ENCODE results near the gene KMT2D.

KMT2D gene

GRCh38 chr12:49043241-49043640 lies 17.4 kb downstream of the KMT2D start:
- DNase-seq (ENCODE audit: low read depth, low spot score): no peak
- TF ChIP-seq FOXP2 (optimal IDR thresholded peaks at IDR 0.05; ENCODE audit: control extremely low read depth, extremely low read length, insufficient read depth) (no peak), POLR2AphosphoS5 (IDR thresholded peaks at IDR 0.05; ENCODE audit: borderline replicate concordance, low read depth, low read length) (no peak), EZH2 (IDR thresholded peaks at IDR 0.05) (no peak)
- no peak overlapping the region for H3K9ac ChIP-seq (ENCODE audit: insufficient read length)
- no peaks in the 10 kb centered on the region for H3K9me3 ChIP-seq (ENCODE audit: low read depth, low read length)
- H3K27ac ChIP-seq: no peak overlapping the region
- H3K36me3 ChIP-seq (ENCODE audit: insufficient read depth, low read length): peaks cover 92% of the 10 kb centered on the region
- no peak overlapping the region for H3K4me3 ChIP-seq

- no peak for DNase-seq (ENCODE audit: low read depth, low spot score)
- peaks cover 95% of the 10 kb centered on the region for H3K36me3 ChIP-seq (ENCODE audit: insufficient read depth, low read length)
Measured at GRCh38 chr12:49041881-49042484, 18.6 kb downstream of the KMT2D start.

GRCh38 chr12:49041036-49041880 lies 19.3 kb downstream of the KMT2D start:
- Histone ChIP-seq H3K4me3 (no peak overlapping the region), H3K9ac (ENCODE audit: insufficient read length) (no peak overlapping the region), H3K36me3 (ENCODE audit: insufficient read depth, low read length) (peaks cover 91% of the 10 kb centered on the region), H3K27ac (no peak overlapping the region), H3K9me3 (ENCODE audit: low read depth, low read length) (no peaks in the 10 kb centered on the region)
- TF ChIP-seq FOXP2 (optimal IDR thresholded peaks at IDR 0.05; ENCODE audit: control extremely low read depth, extremely low read length, insufficient read depth) (no peak), POLR2AphosphoS5 (IDR thresholded peaks at IDR 0.05; ENCODE audit: borderline replicate concordance, low read depth, low read length) (no peak), EZH2 (IDR thresholded peaks at IDR 0.05) (no peak)
- no peak for DNase-seq (ENCODE audit: low read depth, low spot score)

More at GRCh38 chr12:49041881-49042484, 18.6 kb downstream of the KMT2D start:
- Histone ChIP-seq H3K9me3 (ENCODE audit: low read depth, low read length) (no peaks in the 10 kb centered on the region), H3K27ac (no peak overlapping the region), H3K4me3 (no peak overlapping the region), H3K9ac (ENCODE audit: insufficient read length) (no peak overlapping the region)
- TF ChIP-seq FOXP2 (optimal IDR thresholded peaks at IDR 0.05; ENCODE audit: control extremely low read depth, extremely low read length, insufficient read depth) (no peak), POLR2AphosphoS5 (IDR thresholded peaks at IDR 0.05; ENCODE audit: borderline replicate concordance, low read depth, low read length) (no peak), EZH2 (IDR thresholded peaks at IDR 0.05) (no peak)

GRCh38 chr12:49040364-49040855 lies 20.2 kb downstream of the KMT2D start:
- peaks cover 87% of the 10 kb centered on the region for H3K36me3 ChIP-seq (ENCODE audit: insufficient read depth, low read length)
- H3K9ac ChIP-seq (ENCODE audit: insufficient read length): no peak overlapping the region
- H3K9me3 ChIP-seq (ENCODE audit: low read depth, low read length): no peaks in the 10 kb centered on the region
- no peak for DNase-seq (ENCODE audit: low read depth, low spot score)
- TF ChIP-seq FOXP2 (optimal IDR thresholded peaks at IDR 0.05; ENCODE audit: control extremely low read depth, extremely low read length, insufficient read depth): no peak
- TF ChIP-seq POLR2AphosphoS5 (IDR thresholded peaks at IDR 0.05; ENCODE audit: borderline replicate concordance, low read depth, low read length): no peak
- TF ChIP-seq EZH2 (IDR thresholded peaks at IDR 0.05): no peak
- H3K27ac ChIP-seq: no peak overlapping the region
- H3K4me3 ChIP-seq: no peak overlapping the region

- no peak overlapping the region for H3K9ac ChIP-seq (ENCODE audit: insufficient read length)
- no peak for TF ChIP-seq POLR2AphosphoS5 (IDR thresholded peaks at IDR 0.05; ENCODE audit: borderline replicate concordance, low read depth, low read length)
- no peak for TF ChIP-seq FOXP2 (optimal IDR thresholded peaks at IDR 0.05; ENCODE audit: control extremely low read depth, extremely low read length, insufficient read depth)
- TF ChIP-seq EZH2 (IDR thresholded peaks at IDR 0.05): no peak
- no peaks in the 10 kb centered on the region for H3K9me3 ChIP-seq (ENCODE audit: low read depth, low read length)
- H3K4me3 ChIP-seq: no peak overlapping the region
- no peak overlapping the region for H3K27ac ChIP-seq
- no peak for DNase-seq (ENCODE audit: low read depth, low spot score)
- peaks cover 89% of the 10 kb centered on the region for H3K36me3 ChIP-seq (ENCODE audit: insufficient read depth, low read length)
Measured at GRCh38 chr12:49039421-49040363, 20.9 kb downstream of the KMT2D start.

- H3K9me3 ChIP-seq (ENCODE audit: low read depth, low read length): no peaks in the 10 kb centered on the region
- no peak for DNase-seq (ENCODE audit: low read depth, low spot score)
- H3K9ac ChIP-seq (ENCODE audit: insufficient read length): no peak overlapping the region
- no peak for TF ChIP-seq FOXP2 (optimal IDR thresholded peaks at IDR 0.05; ENCODE audit: control extremely low read depth, extremely low read length, insufficient read depth)
- TF ChIP-seq POLR2AphosphoS5 (IDR thresholded peaks at IDR 0.05; ENCODE audit: borderline replicate concordance, low read depth, low read length): no peak
- no peak for TF ChIP-seq EZH2 (IDR thresholded peaks at IDR 0.05)
- peaks cover 89% of the 10 kb centered on the region for H3K36me3 ChIP-seq (ENCODE audit: insufficient read depth, low read length)
- no peak overlapping the region for H3K27ac ChIP-seq
- no peak overlapping the region for H3K4me3 ChIP-seq
Measured at GRCh38 chr12:49038291-49038955, 22.2 kb downstream of the KMT2D start.

- DNase-seq (ENCODE audit: low read depth, low spot score): no peak
- no peak overlapping the region for H3K27ac ChIP-seq
- H3K9me3 ChIP-seq (ENCODE audit: low read depth, low read length): no peaks in the 10 kb centered on the region
- H3K4me3 ChIP-seq: no peak overlapping the region
- TF ChIP-seq FOXP2 (optimal IDR thresholded peaks at IDR 0.05; ENCODE audit: control extremely low read depth, extremely low read length, insufficient read depth) (no peak), POLR2AphosphoS5 (IDR thresholded peaks at IDR 0.05; ENCODE audit: borderline replicate concordance, low read depth, low read length) (no peak), EZH2 (IDR thresholded peaks at IDR 0.05) (no peak)
- H3K9ac ChIP-seq (ENCODE audit: insufficient read length): no peak overlapping the region
- peaks cover 89% of the 10 kb centered on the region for H3K36me3 ChIP-seq (ENCODE audit: insufficient read depth, low read length)
Measured at GRCh38 chr12:49037947-49038237, 22.7 kb downstream of the KMT2D start.

All from SK-N-MC (cell line).